C4-2B (cell line): ENCODE measurements around the gene DAB1.

Experiments used
- H3K27ac ChIP-seq: fragments of 450-650 bp; 2 replicates; pipeline ENCODE4 v1.5.1; 2017
- ZFX ChIP-seq: fragments of 450-650 bp; IDR thresholded peaks from 2 replicates; pipeline ENCODE4 v1.6.1; 2017
- TF ChIP-seq, protein P1 (sequence below): fragments of 450-650 bp; conservative IDR thresholded peaks from 2 replicates; pipeline ENCODE4 v1.5.1; 2017; ENCODE audit warnings: mild to moderate bottlenecking

The DAB1 gene

DNA sequence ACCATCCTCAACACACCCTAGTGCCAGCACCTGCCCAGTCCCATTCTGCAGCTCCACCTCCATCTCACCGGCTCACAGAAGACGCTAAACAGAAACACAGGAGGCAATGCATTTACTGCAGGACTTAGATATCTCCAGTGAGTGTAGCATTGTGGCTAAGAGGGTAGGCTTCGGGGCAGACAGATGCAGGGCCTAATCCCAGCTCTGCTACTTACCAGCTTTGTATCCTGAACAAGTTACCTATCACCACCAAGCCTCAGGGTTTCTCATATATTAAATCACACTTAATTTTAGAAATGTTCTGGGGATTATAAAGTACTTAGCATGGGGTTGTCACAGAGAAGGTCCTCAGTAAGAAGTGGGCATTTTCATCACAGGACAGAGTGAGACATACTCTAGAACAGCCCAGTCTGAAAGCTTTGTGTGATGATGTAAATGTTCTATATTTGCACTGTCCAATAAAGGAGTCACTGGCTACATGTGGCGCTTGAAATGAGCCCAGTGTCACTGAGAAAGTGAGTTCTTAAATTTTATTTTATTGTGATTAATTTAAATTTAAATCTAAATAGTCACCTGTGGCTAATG lies 308.7 kb downstream of the DAB1 start:
- no peak overlapping the region for H3K27ac ChIP-seq
- no peak for TF ChIP-seq ZFX
- TF ChIP-seq, protein P1, sequence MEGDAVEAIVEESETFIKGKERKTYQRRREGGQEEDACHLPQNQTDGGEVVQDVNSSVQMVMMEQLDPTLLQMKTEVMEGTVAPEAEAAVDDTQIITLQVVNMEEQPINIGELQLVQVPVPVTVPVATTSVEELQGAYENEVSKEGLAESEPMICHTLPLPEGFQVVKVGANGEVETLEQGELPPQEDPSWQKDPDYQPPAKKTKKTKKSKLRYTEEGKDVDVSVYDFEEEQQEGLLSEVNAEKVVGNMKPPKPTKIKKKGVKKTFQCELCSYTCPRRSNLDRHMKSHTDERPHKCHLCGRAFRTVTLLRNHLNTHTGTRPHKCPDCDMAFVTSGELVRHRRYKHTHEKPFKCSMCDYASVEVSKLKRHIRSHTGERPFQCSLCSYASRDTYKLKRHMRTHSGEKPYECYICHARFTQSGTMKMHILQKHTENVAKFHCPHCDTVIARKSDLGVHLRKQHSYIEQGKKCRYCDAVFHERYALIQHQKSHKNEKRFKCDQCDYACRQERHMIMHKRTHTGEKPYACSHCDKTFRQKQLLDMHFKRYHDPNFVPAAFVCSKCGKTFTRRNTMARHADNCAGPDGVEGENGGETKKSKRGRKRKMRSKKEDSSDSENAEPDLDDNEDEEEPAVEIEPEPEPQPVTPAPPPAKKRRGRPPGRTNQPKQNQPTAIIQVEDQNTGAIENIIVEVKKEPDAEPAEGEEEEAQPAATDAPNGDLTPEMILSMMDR, result no peak

DNA sequence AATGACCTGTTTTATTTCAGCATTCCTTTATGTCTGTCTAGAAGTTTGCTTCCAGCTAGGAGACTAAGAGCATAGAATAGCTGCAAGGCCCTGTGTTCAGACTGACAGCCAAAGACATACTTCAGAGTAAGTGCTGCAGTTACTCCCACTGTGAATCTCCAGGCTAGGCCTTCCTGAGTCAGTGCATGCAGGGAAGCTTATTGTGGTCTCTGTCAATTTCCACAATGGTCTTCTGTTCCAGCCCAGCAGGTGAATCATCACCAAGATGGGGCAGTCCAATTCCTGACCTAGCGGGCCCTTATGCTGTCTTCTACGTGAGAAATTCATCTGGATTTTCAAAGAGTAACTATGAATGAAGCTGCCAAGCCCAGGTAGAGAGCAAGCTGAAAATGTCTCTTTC lies 311.7 kb downstream of the DAB1 start:
- H3K27ac ChIP-seq, result no peak overlapping the region
- TF ChIP-seq, protein P1, result no peak
- TF ChIP-seq ZFX, result no peak

DNA sequence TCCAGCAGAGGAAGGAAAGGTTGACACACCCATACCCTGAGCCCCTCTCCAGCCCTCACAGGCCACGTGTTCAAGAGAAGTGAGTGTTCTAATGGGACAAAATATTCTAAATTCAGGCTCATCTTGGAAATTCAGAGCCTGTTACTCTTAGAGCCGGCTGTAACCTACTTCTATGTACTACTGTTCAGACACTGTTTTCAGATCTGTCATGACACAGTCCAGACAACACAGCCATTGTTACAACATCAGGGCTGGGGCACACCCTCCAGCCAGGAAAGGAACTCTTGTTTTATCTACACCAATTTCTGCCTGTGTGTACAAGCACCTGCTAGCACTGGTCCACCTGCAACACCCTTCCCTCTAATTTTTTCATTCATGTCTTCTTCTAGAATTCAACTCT lies 312.7 kb downstream of the DAB1 start:
- TF ChIP-seq, protein P1, result no peak
- TF ChIP-seq ZFX, result no peak
- H3K27ac ChIP-seq, result no peak overlapping the region

DNA sequence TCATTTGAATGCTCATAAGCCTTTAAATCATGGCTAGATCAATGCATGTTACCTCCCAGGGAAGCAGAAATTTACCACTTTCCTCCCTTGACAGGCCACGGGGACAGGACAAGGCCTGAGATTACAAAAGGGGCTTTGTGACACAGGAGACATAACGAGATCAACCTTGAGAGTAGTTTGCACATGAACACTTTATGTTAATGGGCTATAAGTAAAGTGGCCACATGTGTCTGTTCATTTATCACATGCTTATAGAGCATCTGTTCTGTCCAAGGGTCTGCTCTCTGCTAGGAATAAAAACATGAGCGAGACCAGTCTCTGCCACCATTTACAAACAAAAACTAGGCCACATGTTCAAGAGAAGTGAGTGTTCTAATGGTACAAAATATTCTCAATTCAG lies 314.0 kb downstream of the DAB1 start:
- H3K27ac ChIP-seq, result no peak overlapping the region
- no peak for TF ChIP-seq ZFX
- TF ChIP-seq, protein P1, result no peak

DNA sequence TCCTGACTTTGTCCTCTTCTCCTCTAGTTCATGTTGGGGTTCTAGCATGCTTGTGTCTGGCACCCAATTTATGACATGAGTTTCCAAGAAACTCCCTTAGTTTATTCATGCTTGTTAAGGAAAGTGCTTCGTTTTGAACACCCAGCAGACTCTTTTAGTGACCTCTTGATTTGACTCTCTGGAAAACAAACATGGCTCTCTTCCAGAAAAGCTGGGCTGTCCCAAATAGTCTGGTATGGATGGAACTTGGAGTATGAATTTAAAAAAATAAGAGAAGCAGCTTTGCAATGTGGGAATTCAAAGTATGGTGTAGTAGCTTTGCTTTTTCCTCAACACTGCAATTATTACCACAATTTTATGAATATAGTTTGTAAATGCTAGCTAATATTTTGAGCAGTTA lies 314.6 kb downstream of the DAB1 start:
- TF ChIP-seq, protein P1, result no peak
- no peak for TF ChIP-seq ZFX
- no peak overlapping the region for H3K27ac ChIP-seq

DNA sequence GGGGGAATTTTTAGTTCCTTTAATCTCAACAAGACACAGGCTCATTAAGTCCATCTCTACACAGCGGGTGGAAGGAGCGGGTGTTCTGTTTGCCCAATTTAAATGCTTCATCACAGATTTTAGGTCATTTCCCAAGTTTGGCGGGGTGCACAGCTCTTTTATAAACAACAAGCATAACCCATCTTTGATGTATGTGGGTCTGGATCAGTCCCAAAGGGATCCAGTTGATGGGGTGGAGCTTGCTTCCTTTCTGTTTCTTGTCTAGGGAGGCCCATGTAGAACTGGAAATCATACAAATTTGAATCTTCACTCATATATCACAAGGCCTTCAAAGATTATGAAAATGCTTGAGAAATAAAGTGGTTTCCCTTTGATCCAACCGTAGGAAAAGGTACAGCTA lies 317.6 kb downstream of the DAB1 start:
- no peak overlapping the region for H3K27ac ChIP-seq
- TF ChIP-seq ZFX, result no peak
- TF ChIP-seq, protein P1, result no peak

DNA sequence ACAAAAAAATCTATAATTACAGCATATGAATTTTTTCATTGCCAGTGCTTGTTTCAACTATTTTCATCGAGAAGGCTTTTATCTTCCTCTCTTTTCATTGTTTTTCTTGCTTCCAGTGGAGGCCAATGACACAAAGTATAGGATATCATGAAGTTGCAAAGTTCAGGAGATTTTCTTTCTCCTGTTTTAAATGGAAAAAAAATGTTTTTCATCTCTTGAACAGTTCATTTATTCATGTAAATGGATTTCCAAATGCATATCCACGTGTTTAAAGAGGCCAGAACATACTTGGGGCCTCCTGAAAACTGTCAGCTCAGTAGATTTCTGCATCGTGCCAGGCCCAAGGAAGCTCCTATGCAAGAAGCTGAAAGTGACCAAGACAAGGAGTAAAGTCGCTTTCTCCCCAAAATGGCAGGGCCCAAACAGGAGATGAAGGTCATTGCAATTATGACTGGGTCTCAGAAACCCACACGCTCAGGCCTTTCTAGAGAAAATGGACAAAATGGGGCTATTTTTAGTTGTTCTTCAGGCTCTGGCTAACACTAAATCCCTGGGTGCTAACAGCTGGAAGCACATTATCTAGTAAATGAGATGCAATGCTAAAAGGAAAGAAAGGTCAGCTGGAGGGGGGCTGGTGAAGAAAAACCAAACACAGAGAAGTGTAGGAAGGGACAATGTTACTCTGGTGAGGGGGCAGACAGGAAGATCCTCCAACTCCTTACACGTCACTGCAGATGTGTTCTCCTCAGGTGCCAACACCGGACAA lies 321.1 kb downstream of the DAB1 start:
- TF ChIP-seq, protein P1, result no peak
- TF ChIP-seq ZFX, result no peak
- no peak overlapping the region for H3K27ac ChIP-seq
